Neuronal stem cell (in vitro differentiated cells): ENCODE results near the gene CCDC92.
"Not testable (repeated sequence)": the region's sequence is repeated elsewhere in the genome, so short reads cannot be mapped to it uniquely, and the experiment has no call there.

Source experiments
- DNase-seq: peaks from one replicate; pipeline ENCODE4 v3.0.0-alpha.2; 2013; ENCODE audit warnings: low spot score
- H2AFZ ChIP-seq: one replicate; pipeline ENCODE4 v1.6.1; 2013; ENCODE audit warnings: mild to moderate bottlenecking, low read length, inconsistent platforms
- H2AK5ac ChIP-seq: 2 replicates; pipeline ENCODE4 v1.6.1; 2013; ENCODE audit warnings: low read depth, mild to moderate bottlenecking, inconsistent platforms, low read length, moderate library complexity, mixed read lengths
- H2BK120ac ChIP-seq: 2 replicates; pipeline ENCODE4 v1.6.1; 2013; ENCODE audit warnings: low read depth, mild to moderate bottlenecking, inconsistent platforms, low read length, moderate library complexity, mixed read lengths
- H2BK12ac ChIP-seq: one replicate; pipeline ENCODE4 v1.6.1; 2013; ENCODE audit warnings: low read length, inconsistent platforms
- H2BK15ac ChIP-seq: 2 replicates; pipeline ENCODE4 v1.6.1; 2013; ENCODE audit warnings: mild to moderate bottlenecking, low read length, inconsistent platforms, mixed read lengths
- H2BK5ac ChIP-seq: one replicate; pipeline ENCODE4 v1.6.1; 2013; ENCODE audit warnings: inconsistent platforms, mild to moderate bottlenecking, low read length, moderate library complexity
- H3K14ac ChIP-seq: one replicate; pipeline ENCODE4 v1.6.1; 2013; ENCODE audit warnings: low read length, inconsistent platforms
- H3K18ac ChIP-seq: 2 replicates; pipeline ENCODE4 v1.6.1; 2013; ENCODE audit warnings: low read length, inconsistent platforms
- H3K23ac ChIP-seq: 2 replicates; pipeline ENCODE4 v1.6.1; 2013; ENCODE audit warnings: low read depth, mild to moderate bottlenecking, mixed read lengths, low read length, inconsistent platforms; ENCODE audit not compliant: poor library complexity
- H3K27ac ChIP-seq: replicated peaks from 3 replicates; pipeline ENCODE4 v1.5.1; 2013; ENCODE audit warnings: low read length, inconsistent platforms
- H3K27me3 ChIP-seq, 3 experiments: 2 replicates each; pipeline ENCODE4 v1.6.1; 2013; ENCODE audit warnings: low read length in 3 of 3, mild to moderate bottlenecking in 2 of 3, inconsistent platforms in 1 of 3, low read depth in 1 of 3, mixed read lengths in 1 of 3, moderate library complexity in 1 of 3; ENCODE audit not compliant: control insufficient read depth in 3 of 3, insufficient read depth in 3 of 3
- H3K36me3 ChIP-seq, 2 donors: replicated peaks in 1 of 2; 2 replicates each; pipeline ENCODE4 v1.6.1; 2013; ENCODE audit warnings: low read length in 2 of 2; ENCODE audit not compliant: control insufficient read depth in 2 of 2, insufficient read depth in 2 of 2
- H3K4ac ChIP-seq: 2 replicates; pipeline ENCODE4 v1.6.1; 2013; ENCODE audit warnings: inconsistent platforms, mild to moderate bottlenecking, low read length, moderate library complexity
- H3K4me1 ChIP-seq, 2 donors: 1 replicate in 1 of 2; 2 replicates in 1 of 2; pipeline ENCODE4 v1.6.1; 2013; ENCODE audit warnings: low read length in 2 of 2, low read depth in 1 of 2; ENCODE audit not compliant: control insufficient read depth in 2 of 2, insufficient read depth in 1 of 2
- H3K4me2 ChIP-seq: one replicate; pipeline ENCODE4 v1.6.1; 2013; ENCODE audit warnings: mild to moderate bottlenecking, low read length, inconsistent platforms; ENCODE audit not compliant: insufficient read depth, poor library complexity, severe bottlenecking
- H3K4me3 ChIP-seq, 2 donors: 2 replicates each; pipeline ENCODE4 v1.5.1; 2013; ENCODE audit warnings: low read length in 2 of 2, mild to moderate bottlenecking in 2 of 2, inconsistent platforms in 1 of 2, moderate library complexity in 1 of 2
- H3K79me1 ChIP-seq: one replicate; pipeline ENCODE4 v1.6.1; 2013; ENCODE audit warnings: low read depth, mild to moderate bottlenecking, inconsistent platforms, low read length, moderate library complexity
- H3K9ac ChIP-seq: one replicate; pipeline ENCODE4 v1.6.1; 2013; ENCODE audit warnings: mild to moderate bottlenecking, low read depth, low read length, inconsistent platforms; ENCODE audit not compliant: poor library complexity
- H3K9me3 ChIP-seq, 2 donors: replicated peaks in 1 of 2; 2 replicates each; pipeline versions ENCODE3 to v1.6.1; 2013; ENCODE audit warnings: low read length in 2 of 2, mild to moderate bottlenecking in 2 of 2, inconsistent platforms in 1 of 2, low read depth in 1 of 2, mixed read lengths in 1 of 2, moderate library complexity in 1 of 2; ENCODE audit not compliant: control insufficient read depth in 2 of 2, insufficient read depth in 1 of 2
- H4K8ac ChIP-seq: one replicate; pipeline ENCODE4 v1.6.1; 2013; ENCODE audit warnings: low read depth, mild to moderate bottlenecking, inconsistent platforms, low read length, moderate library complexity
- H4K91ac ChIP-seq: one replicate; pipeline ENCODE4 v1.6.1; 2013; ENCODE audit warnings: low read length, low read depth, mild to moderate bottlenecking, inconsistent platforms; ENCODE audit not compliant: poor library complexity
- WGBS, 2 donors: extraction: QIAGEN DNeasy Blood & Tissue Kit; methylation state at CpG; one replicate each; pipeline ENCODE4 v1.1.7; 2013; ENCODE audit warnings: missing lambda C conversion rate in 2 of 2, mixed read lengths in 1 of 2; ENCODE audit not compliant: insufficient read length in 2 of 2, insufficient replicate concordance in 1 of 2; ENCODE audit errors: extremely low coverage in 2 of 2; 5-methylcytosine and 5-hydroxymethylcytosine counted together

Gene CCDC92

GRCh38 chr12:123948796-123949769, 23.5 kb downstream of the CCDC92 start:
- no peak overlapping the region for H3K27ac ChIP-seq
- no peak overlapping the region for H2AK5ac ChIP-seq
- H3K18ac ChIP-seq: no peak overlapping the region
- H3K4me2 ChIP-seq: no peak overlapping the region
- DNase-seq: no peak
- no peak overlapping the region for H2BK120ac ChIP-seq
- H2BK12ac ChIP-seq: no peak overlapping the region
- no peak overlapping the region for H2BK5ac ChIP-seq
- no peaks in the 10 kb centered on the region for H3K27me3 ChIP-seq
- no peak overlapping the region for H3K14ac ChIP-seq
- peaks cover 0 to 8% of the 10 kb centered on the region in 2 donors for H3K9me3 ChIP-seq
- H3K36me3 ChIP-seq: peaks cover 0 to 10% of the 10 kb centered on the region in 2 donors
- H4K8ac ChIP-seq: no peak overlapping the region
- no peak overlapping the region for H4K91ac ChIP-seq
- no peaks in the 10 kb centered on the region for H3K79me1 ChIP-seq
- no peak overlapping the region for H3K4ac ChIP-seq
- H2AFZ ChIP-seq: no peak overlapping the region
- no peak overlapping the region for H3K23ac ChIP-seq
- H3K4me1 ChIP-seq: peaks cover 10 to 33% of the 10 kb centered on the region in 2 donors
- no peak overlapping the region for H2BK15ac ChIP-seq
- WGBS, 2 donors: no CpG with 5 or more reads among the region's 19 CpGs
- H3K9ac ChIP-seq: no peak overlapping the region
- H3K4me3 ChIP-seq: no peak overlapping the region

- WGBS, 2 donors: no CpG with 5 or more reads among the region's 11 CpGs
- Histone ChIP-seq H2BK120ac (no peak overlapping the region), H3K4me1 (peaks cover 10 to 33% of the 10 kb centered on the region in 2 donors), H3K23ac (no peak overlapping the region), H2BK15ac (no peak overlapping the region), H2AFZ (no peak overlapping the region), H4K8ac (no peak overlapping the region), H3K79me1 (no peaks in the 10 kb centered on the region), H2BK12ac (no peak overlapping the region), H3K9me3 (peaks cover 0 to 8% of the 10 kb centered on the region in 2 donors), H3K9ac (no peak overlapping the region), H3K4me2 (no peak overlapping the region), H3K36me3 (peaks cover 0 to 17% of the 10 kb centered on the region in 2 donors), H4K91ac (no peak overlapping the region), H3K4me3 (no peak overlapping the region), H3K27me3 (no peaks in the 10 kb centered on the region), H3K18ac (no peak overlapping the region), H2AK5ac (no peak overlapping the region), H3K27ac (no peak overlapping the region), H3K4ac (no peak overlapping the region), H2BK5ac (no peak overlapping the region), H3K14ac (no peak overlapping the region)
- no peak for DNase-seq
Measured at GRCh38 chr12:123948401-123948795, 24.2 kb downstream of the CCDC92 start.

DNA sequence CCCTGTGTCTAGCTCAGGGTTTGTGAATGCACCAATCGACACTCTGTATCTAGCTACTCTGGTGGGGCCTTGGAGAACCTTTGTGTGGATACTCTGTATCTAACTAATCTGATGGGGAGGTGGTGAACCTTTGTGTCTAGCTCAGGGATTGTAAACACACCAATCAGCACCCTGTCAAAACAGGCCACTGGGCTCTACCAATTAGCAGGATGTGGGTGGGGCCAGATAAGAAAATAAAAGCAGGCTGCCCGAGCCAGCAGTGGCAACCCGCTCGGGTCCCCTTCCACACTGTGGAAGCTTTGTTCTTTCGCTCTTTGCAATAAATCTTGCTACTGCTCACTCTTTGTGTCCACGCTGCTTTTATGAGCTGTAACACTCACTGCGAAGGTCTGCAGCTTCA, 25.1 kb downstream of the CCDC92 start:
- DNase-seq, H2AFZ ChIP-seq, H3K27ac ChIP-seq, H3K4me3 ChIP-seq, H2BK12ac ChIP-seq, H3K18ac ChIP-seq, H4K91ac ChIP-seq, H3K14ac ChIP-seq, H3K23ac ChIP-seq, H3K4ac ChIP-seq, H2BK5ac ChIP-seq, H2BK15ac ChIP-seq, H3K4me2 ChIP-seq, H3K9ac ChIP-seq, H2AK5ac ChIP-seq, H3K27me3 ChIP-seq, H4K8ac ChIP-seq, H2BK120ac ChIP-seq, H3K79me1 ChIP-seq: not testable (repeated sequence)
- WGBS, 2 donors: no CpG with 5 or more reads among the region's 7 CpGs
- peaks cover 10 to 33% of the 10 kb centered on the region in 2 donors for H3K4me1 ChIP-seq
- peaks cover under 1 to 14% of the 10 kb centered on the region in 2 donors for H3K9me3 ChIP-seq
- peaks cover under 1 to 25% of the 10 kb centered on the region in 2 donors for H3K36me3 ChIP-seq
